Thyroid gland (tissue), 4 donors: ENCODE results near the gene EFCAB5. TPM values are rescaled to one million over a fixed set of nuclear protein-coding genes. Genes with fewer than 3 reads are reported as not detected.

ENCODE experiments used
- microRNA counts, 2 donors: library from miRNA; unstranded; fragments of <30 nt; microRNA quantifications; one replicate each; lab custom pipeline; 2016 to 2017
- microRNA-seq: library from miRNA; unstranded; fragments of <30 nt; microRNA quantifications from one replicate; pipeline ENCODE4, GENCODE V29; 2016
- small RNA-seq: library from RNA; depleted of rRNA; stranded (forward); fragments of <200 nt; gene quantifications from one replicate; pipeline ENCODE3, GENCODE V24; 2016
- total RNA-seq, 4 donors: library from RNA; depleted of rRNA; stranded (reverse); fragments of >200 nt; gene quantifications; one replicate each; pipeline ENCODE4 v1.2.3, GENCODE V29; 2016

Gene EFCAB5
- total RNA-seq, 4 donors from 2014 or later, result 0.56 to 0.98 TPM; not detected in 2

MicroRNAs encoded within 50 kb of the gene (microRNA counts, 767-probe panel; counts per million panel counts)
- microRNA hsa-miR-3184-5p (lab: Ali Mortazavi, UCI) (0 counts per million in 2 donors), microRNA hsa-miR-423-3p (lab: Ali Mortazavi, UCI) (2,608 to 4,591 counts per million in 2 donors), microRNA hsa-miR-423-5p (lab: Ali Mortazavi, UCI) (2,693 to 4,392 counts per million in 2 donors)

Small RNA genes within 50 kb of the gene (microRNA-seq; reads per million reads assigned to microRNA genes)
- gene MIR423, result not detected

Small RNA genes within 50 kb of the gene (small RNA-seq; reads per million reads assigned to genes)
- gene AC104984.5 (not detected), gene RNY4P13 (not detected)

Other genes starting within 250 kb of the EFCAB5 start
- gene SSH2, start 11.4 kb upstream of the EFCAB5 start, total RNA-seq, result 10 to 100 TPM; 30.2 to 38.6 (median 35.5) TPM
- 10 to 100 TPM; 21.3 to 33.3 (median 25.5) TPM for gene NSRP1, start 175.2 kb downstream of the EFCAB5 start, total RNA-seq